ENCODE measurements around the gene CD163L1. TPM values are rescaled to one million over a fixed set of nuclear protein-coding genes. Genes with fewer than 3 reads are reported as not detected.

The CD163L1 gene
- total RNA-seq, 2 donors from 2014 or later: 0.42 to 0.99 TPM

GRCh38 chr12:7403466-7403865 is 40.5 kb downstream of the CD163L1 start:
- Histone ChIP-seq H3K27ac (ENCODE audit: low read depth, low read length) (no peak overlapping the region), H3K4me1 (ENCODE audit: control insufficient read depth, insufficient read depth, low read length) (no peaks in the 10 kb centered on the region), H3K27me3 (ENCODE audit: control insufficient read depth, insufficient read depth, low read length, poor library complexity, severe bottlenecking) (no peaks in the 10 kb centered on the region), H3K9ac (ENCODE audit: extremely low read depth, low read length, poor library complexity, severe bottlenecking) (no peak overlapping the region), H3K9me3 (ENCODE audit: control insufficient read depth, low read length) (no peaks in the 10 kb centered on the region), H3K36me3 (ENCODE audit: control insufficient read depth, insufficient read depth, low read length) (no peaks in the 10 kb centered on the region), H3K4me3 (ENCODE audit: low read length) (no peak overlapping the region)
- no peaks in the 10 kb centered on the region for H3K36me3 Mint-ChIP-seq (ENCODE audit: low read depth)
- H3K27me3 Mint-ChIP-seq (ENCODE audit: insufficient read depth): peaks cover 3% of the 10 kb centered on the region
- H3K27ac Mint-ChIP-seq: no peak overlapping the region
- H3K4me1 Mint-ChIP-seq: no peaks in the 10 kb centered on the region
- 95 to 97% methylated on average over 6 to 7 of the region's 7 CpGs for WGBS, 2 experiments (ENCODE audit: insufficient coverage in 1 of 2, insufficient read length in 1 of 2)
- TF ChIP-seq CTCF (conservative IDR thresholded peaks at IDR 0.05): no peak
- no peaks in the 10 kb centered on the region for H3K9me3 Mint-ChIP-seq
- no peak overlapping the region for H3K4me3 Mint-ChIP-seq
- no peak for DNase-seq

DNA sequence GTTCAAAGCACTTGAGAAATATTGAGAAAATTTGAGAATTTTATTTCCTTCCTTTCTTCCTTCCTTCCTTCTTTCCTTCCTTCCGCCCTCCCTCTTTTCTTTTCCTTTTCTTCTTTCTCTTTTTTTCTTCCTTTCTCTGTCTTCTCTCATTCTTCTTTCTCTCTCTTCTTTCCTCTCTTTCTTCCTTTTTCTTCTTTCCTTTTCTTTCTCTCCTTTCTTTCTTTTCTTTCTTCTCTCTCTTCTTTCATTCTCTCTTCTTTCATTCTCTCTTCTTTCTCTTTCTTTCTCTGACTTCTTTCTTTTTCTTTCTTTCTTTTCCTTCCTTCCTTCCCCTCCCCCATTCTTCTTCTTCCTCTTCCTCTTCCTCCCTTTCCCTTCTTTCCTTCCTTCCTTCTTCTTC is 44.9 kb downstream of the CD163L1 start:
- no peak overlapping the region for H3K4me3 Mint-ChIP-seq
- H3K4me1 ChIP-seq (ENCODE audit: control insufficient read depth, insufficient read depth, low read length): no peaks in the 10 kb centered on the region
- no peaks in the 10 kb centered on the region for H3K4me1 Mint-ChIP-seq
- H3K36me3 Mint-ChIP-seq (ENCODE audit: low read depth): no peaks in the 10 kb centered on the region
- no peak overlapping the region for H3K27ac Mint-ChIP-seq
- H3K4me3 ChIP-seq (ENCODE audit: low read length): no peak overlapping the region
- no peak for TF ChIP-seq CTCF (conservative IDR thresholded peaks at IDR 0.05)
- H3K9ac ChIP-seq (ENCODE audit: extremely low read depth, low read length, poor library complexity, severe bottlenecking): no peak overlapping the region
- peaks cover 10% of the 10 kb centered on the region for H3K27me3 Mint-ChIP-seq (ENCODE audit: insufficient read depth)
- H3K27me3 ChIP-seq (ENCODE audit: control insufficient read depth, insufficient read depth, low read length, poor library complexity, severe bottlenecking): no peaks in the 10 kb centered on the region
- H3K9me3 Mint-ChIP-seq: peaks cover 13% of the 10 kb centered on the region
- H3K9me3 ChIP-seq (ENCODE audit: control insufficient read depth, low read length): no peaks in the 10 kb centered on the region
- no peaks in the 10 kb centered on the region for H3K36me3 ChIP-seq (ENCODE audit: control insufficient read depth, insufficient read depth, low read length)
- no peak for DNase-seq
- 87 to 93% methylated on average over 1 of the region's 1 CpG for WGBS, 2 experiments (ENCODE audit: insufficient coverage in 1 of 2, insufficient read length in 1 of 2)
- H3K27ac ChIP-seq (ENCODE audit: low read depth, low read length): no peak overlapping the region

GRCh38 chr12:7396418-7396817 is 47.5 kb downstream of the CD163L1 start:
- no peaks in the 10 kb centered on the region for H3K27me3 ChIP-seq (ENCODE audit: control insufficient read depth, insufficient read depth, low read length, poor library complexity, severe bottlenecking)
- Mint-ChIP-seq H3K9me3 (peaks cover 30% of the 10 kb centered on the region), H3K36me3 (ENCODE audit: low read depth) (no peaks in the 10 kb centered on the region), H3K4me1 (peaks cover 1% of the 10 kb centered on the region), H3K4me3 (no peak overlapping the region), H3K27ac (no peak overlapping the region), H3K27me3 (ENCODE audit: insufficient read depth) (peaks cover 24% of the 10 kb centered on the region)
- 75 to 93% methylated on average over 1 to 2 of the region's 3 CpGs for WGBS, 2 experiments (ENCODE audit: insufficient coverage in 1 of 2, insufficient read length in 1 of 2)
- no peaks in the 10 kb centered on the region for H3K4me1 ChIP-seq (ENCODE audit: control insufficient read depth, insufficient read depth, low read length)
- TF ChIP-seq CTCF (conservative IDR thresholded peaks at IDR 0.05): no peak
- no peak overlapping the region for H3K27ac ChIP-seq (ENCODE audit: low read depth, low read length)
- no peak overlapping the region for H3K4me3 ChIP-seq (ENCODE audit: low read length)
- no peaks in the 10 kb centered on the region for H3K36me3 ChIP-seq (ENCODE audit: control insufficient read depth, insufficient read depth, low read length)
- no peaks in the 10 kb centered on the region for H3K9me3 ChIP-seq (ENCODE audit: control insufficient read depth, low read length)
- DNase-seq: no peak
- no peak overlapping the region for H3K9ac ChIP-seq (ENCODE audit: extremely low read depth, low read length, poor library complexity, severe bottlenecking)

Measured in endodermal cell (in vitro differentiated cells).